IPS DF 4.7 (cell line): ENCODE measurements around the gene ZNF805.
"Not testable (repeated sequence)": the region's sequence is repeated elsewhere in the genome, so short reads cannot be mapped to it uniquely, and the experiment has no call there.

Experiments used
- DNase-seq: peaks from one replicate; pipeline ENCODE4 v3.0.0-alpha.2; 2013; ENCODE audit warnings: low spot score; ENCODE audit errors: extremely low read depth

ZNF805 gene

DNA sequence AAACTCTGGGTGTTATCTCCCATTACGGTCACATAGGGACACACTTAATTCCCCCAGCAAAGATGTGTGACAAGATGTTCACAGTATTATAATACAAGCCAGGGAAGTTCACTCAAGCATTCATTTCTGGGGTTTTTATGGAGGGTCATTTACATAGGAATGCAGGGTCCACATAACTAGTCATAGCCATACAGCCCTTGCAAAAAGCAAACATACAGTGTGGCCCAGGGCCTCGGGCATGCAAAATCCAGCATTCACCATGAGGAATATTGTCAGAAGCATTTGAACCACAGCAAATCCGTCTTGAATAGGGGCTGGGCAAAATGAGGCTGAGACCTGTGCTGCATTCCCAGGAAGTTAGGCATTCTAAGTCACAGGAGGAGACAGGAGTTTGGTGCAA, 26.9 kb downstream of the ZNF805 start:
- no peak for DNase-seq

DNA sequence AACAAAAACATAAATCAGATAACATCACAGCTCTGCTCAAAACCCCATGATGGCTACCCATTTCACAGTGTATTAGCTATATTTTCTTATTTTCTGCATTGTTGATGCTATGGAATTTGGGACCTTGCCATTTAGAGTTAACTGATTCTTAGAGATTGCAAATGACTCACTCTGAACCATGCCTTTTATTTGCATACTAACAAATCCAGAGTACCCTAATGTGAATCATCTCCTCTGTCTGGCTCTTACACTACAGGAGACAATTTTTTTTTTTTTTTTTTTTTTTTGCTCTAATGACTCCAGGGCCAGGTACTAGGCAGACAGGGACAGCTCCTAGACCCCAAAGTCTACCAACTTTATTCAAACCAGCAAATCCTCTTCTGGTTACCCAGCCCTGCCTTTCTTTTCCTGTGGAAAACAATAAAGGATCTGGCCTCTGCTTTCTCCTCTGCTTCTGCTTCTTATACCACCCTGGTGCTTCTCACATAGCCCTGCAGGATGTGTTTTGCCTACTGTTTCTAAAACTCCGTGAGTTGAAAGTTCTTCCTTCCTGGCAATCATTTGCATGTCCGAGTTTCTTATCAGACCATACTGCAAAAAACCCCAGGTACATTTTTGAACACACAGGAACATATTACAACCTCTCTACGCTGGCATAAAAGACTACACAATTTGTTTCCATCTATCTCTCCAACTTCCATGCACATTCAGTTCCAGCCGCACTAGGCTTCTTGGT, 29.3 kb downstream of the ZNF805 start:
- no peak for DNase-seq

DNA sequence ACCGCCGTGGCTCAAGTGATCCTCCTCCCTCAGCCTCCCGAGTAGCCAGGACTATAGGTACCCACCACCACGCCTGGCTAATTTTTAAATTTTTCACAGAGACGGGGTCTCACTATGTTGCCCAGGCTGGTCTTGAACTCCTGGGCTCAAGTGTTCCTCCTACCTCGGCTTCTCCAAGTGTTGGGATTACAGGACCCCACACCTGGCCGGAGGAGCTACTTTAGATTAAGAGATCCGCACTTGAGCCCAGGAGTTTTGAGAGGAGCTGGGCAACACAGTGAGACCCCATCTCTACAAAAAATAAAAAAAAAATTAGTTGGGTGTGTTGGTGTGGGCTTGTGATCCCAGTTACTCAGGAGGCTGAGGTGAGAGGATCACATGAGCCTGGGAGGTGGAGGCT, 30.8 kb downstream of the ZNF805 start:
- no peak for DNase-seq

DNA sequence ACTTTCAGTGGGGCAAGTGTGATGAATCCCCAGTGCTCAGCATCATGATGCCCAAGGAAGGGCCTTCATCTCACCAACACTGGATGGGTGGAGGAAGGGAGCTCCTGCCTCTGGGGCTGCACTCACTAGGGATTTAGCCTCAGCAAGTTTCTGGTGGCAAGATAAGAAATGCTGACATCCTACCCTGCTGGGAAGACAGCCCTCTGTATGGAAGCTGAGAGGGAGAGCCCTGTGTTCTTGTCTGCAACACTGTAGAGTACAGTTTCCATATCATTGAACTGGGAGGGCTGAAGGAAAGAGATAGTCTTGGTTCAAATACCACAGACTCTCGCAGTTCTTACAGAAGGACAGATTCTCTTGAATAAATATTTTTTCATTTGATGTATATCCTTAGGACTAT, 32.6 kb downstream of the ZNF805 start:
- no peak for DNase-seq

DNA sequence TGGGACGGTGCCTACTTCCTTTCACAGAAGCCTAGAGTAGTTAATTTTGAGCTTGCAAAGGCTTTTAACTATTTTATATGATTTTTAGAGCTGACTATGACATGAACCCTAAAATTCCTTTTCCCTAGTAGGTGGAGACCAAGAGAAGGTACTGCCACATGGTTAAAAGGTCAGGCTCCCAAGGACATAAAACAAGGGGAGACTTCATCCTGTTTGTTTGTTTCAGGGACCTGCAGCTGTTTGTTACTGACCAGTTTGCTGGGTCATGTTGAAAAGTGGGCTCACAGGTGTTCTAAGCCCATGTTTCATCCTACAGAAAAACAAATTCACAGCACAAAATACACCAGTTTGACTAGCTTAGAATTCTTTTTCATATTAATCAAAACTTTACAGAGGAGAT, 36.0 kb downstream of the ZNF805 start:
- no peak for DNase-seq

DNA sequence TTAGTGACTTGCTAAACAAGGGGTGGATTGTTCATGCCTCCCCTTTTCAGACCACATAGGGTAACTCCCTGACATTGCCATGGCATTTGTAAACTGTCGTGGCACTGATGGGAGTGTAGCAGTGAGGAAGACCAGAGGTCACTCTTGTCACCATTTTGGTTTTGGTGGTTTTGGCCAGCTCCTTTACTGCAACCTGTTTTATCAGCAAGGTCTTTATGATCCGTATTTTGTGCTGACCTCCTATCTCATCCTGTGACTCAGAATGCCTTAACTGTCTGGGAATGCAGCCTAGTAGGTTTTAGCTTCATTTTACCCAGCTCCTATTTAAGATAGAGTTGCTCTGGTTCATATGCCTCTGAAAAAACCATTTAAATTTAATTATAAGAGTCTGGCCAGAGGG, 38.0 kb downstream of the ZNF805 start:
- DNase-seq, result not testable (repeated sequence)

DNA sequence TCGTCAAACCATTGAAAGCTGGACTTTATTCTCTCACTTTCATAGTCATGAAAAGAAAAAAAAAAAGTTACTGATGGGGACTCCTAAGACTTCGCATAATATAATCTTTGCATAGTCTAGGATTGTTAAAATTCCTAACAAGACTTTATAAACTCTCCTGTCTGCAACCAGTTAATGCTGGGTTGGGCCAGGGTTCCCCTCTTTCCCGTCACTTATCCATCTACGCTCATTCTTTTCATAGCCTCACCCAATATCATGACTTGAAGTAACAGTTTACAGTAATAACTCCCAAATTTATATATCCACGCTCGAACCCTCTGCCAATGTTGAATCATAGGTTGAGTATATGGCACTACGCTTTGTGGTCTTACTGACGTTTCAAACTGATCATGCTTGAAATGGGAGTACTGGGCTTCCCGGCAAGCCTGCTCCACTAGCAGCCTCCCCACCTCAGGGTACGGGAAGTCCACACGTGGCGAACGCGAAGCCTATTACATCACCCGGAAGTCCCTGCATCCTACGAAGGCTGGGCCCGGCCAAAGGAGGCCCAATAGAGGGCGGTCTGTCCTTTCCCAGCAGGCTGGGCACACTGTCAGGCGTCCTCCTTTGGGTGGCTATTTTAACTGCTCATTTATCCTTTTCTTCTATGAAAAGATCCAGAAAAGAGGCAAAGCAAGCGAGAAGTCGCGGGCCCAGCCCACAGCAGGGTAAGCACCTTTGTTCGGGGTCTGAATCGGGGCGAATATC, 39.2 kb downstream of the ZNF805 start:
- DNase-seq, result peak; percentile 80

DNA sequence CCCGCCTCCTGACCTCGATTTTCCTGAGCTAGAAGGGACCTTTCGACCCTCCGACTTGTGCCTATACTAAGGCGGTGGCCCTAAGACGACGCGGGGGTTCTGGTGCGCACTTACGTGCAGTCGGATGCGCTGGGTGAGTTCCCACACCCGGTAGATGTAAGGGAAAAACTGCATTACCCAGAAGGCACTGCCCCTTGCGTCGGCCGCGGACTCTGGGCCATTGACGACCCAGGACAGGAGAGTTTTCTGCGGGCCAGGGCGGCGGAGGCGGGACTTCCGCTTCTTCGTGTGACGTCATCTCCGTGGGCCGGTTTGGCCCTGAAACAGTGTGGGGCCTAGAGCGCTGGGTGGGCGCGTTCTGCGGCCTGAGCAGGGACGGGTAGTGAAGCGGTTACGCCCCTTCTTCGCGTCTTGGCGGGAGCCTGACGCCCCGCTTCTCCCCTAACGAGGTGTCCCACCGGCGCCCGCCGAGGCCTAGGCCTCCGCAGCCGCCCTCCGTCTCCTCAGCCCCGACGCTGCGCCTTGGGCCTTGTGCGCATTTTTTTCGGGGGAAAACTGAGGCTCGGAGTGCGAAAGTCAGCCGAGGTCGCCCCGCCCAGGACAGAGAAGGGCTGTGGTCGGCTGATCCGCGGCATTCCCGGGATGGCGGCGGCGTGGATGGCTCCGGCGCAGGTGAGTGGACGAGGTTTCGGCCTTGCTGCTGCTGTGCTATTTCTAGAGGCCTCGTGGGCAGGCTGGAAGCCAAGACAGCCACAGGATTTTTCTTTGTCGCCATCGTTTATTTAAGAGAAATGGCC, 39.9 kb downstream of the ZNF805 start, which contains the start of gene ZNF460:
ZNF460 (plus strand) TSS at position 321 of the 797 bp plus-strand sequence; CDS start at position 643, 322 bp downstream.
- DNase-seq, result peak; percentile 90

DNA sequence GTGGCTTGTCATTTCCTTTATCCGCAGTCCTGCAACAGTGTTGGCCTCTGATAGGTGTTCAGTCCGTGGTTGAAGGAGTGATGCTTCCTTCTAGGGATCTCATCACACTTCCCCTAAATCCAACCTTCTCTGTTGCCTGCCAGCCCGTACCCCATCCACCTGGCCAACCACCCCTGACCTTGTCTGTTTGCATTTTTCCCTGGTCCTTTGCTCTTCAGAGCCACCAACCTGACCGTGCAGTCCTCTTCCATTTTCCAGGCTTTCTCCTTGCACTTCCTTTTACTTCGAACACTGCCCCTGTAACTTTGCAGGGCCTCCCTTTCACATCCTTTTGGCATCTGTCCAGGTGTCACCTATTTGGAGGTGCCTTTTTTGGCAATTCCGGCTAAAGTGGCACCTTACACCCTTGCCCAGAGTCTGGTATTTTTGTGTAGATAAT, 40.5 kb downstream of the ZNF805 start:
- no peak for DNase-seq

DNA sequence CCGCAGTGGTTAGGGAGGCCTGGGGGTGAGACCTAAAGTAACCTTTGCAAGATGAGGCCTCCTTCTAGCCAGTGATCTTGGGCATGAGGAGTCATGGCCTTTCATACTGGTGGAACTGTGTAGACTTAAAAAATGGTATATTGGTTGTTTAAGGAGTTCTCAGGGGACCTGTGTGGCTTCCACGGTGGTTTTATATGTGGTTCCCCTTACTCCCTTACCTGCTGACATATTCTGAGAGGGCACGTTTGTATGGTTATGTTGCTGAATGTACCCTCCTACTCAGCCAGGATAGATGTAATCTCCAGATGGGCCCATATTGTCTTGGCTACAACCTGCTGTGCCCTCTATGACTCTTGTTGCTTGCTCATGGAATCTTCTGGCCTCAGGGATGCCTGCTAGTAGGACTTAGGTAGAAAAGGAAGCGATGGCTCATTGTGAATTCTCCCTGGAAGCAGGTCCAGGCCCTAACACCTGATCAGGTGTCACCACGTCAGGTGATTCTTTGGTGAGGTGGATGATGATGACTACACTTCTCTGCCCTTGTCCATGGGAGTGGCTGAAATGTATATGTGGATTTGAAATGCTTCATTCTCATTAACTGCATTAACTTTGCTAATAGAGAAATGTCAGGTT, 41.7 kb downstream of the ZNF805 start:
- no peak for DNase-seq

DNA sequence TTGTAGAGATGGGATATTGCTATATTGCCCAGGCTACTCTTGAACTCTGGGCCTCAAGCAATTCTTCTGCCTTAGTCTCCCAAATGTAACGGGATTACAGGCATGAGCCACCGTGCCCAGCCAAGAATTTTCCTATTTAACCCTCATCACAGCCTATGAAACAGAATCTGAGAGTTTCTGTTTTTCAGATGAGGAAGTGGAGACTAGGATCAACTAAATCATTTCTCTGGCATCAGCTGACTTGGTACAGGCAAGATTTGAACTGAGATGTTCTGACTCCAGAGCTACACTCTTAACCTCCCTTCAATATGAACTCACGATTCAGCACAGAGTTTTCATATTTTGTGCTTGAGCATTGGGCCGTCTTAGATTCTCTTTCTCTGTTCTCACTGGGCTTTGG, 47.9 kb downstream of the ZNF805 start:
- no peak for DNase-seq

DNA sequence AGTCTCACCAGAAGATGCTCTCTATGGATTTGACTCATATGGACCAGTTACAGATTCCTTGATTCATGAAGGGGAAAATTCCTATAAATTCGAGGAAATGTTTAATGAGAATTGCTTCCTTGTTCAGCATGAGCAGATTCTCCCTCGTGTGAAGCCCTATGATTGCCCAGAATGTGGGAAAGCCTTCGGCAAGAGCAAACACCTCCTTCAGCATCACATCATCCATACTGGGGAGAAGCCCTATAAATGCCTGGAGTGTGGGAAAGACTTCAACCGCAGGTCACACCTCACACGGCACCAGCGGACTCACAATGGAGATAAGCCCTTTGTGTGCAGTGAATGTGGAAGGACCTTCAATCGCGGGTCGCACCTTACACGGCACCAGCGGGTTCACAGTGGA, 50.5 kb downstream of the ZNF805 start:
- no peak for DNase-seq

DNA sequence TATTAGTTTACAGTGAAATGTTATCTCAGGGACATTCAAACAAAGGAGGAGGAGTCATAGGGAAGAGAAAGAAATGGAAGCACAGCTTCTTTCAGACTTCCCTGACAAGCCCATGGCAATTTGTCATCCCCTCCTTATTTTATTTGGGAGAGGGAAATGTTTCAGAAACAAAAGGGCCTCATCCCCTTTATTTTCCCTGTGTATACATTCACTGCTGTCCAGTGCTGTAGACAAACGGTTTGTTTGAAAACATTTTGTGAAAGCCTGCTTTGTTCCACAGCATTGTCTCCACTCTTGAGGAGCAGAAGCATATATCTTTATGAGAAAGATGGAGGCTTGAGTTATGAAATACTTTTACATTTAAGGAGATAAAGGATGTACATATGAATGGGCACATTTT, 52.1 kb downstream of the ZNF805 start:
- DNase-seq, result no peak

DNA sequence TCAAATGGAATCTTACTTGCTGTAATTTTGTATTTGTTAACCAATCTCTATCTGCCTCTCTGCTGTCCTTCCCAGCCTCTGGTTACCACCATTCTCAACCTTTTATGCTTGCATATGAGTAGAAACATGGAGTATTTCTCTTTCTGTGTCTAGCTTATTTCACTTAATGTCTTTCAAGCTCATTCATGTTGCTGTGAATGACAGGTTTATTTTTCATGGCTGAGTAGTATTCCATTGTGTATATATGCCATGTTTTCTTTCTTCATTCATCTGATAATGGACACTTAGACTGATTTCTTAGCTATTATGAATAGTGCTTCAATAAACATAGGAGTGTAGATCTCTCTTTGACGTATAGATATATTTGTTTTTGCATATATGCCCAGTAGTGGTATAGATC, 53.3 kb downstream of the ZNF805 start:
- DNase-seq, result no peak

DNA sequence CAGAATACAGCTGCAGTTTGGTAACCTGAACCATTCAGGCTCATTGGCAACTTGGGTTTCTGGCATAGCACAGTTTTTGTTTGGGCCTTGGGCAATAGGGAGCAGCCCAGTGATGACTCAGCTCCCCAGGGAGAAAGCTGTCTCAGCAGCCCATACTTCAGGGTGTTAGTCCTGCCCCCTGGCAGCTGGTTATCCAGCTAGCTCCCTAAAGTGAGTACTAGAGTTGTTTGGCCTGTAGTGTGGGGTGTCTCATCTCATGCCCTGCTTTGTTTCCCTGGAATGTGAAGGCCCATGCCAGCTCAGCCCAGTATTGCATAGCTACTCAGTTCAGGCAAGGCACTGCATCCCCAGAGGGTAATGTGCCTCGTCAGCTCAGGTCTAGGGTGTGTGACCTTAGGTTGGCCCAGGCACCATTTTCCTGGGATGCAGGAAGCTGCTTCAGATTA, 61.6 kb downstream of the ZNF805 start:
- DNase-seq, result no peak

DNA sequence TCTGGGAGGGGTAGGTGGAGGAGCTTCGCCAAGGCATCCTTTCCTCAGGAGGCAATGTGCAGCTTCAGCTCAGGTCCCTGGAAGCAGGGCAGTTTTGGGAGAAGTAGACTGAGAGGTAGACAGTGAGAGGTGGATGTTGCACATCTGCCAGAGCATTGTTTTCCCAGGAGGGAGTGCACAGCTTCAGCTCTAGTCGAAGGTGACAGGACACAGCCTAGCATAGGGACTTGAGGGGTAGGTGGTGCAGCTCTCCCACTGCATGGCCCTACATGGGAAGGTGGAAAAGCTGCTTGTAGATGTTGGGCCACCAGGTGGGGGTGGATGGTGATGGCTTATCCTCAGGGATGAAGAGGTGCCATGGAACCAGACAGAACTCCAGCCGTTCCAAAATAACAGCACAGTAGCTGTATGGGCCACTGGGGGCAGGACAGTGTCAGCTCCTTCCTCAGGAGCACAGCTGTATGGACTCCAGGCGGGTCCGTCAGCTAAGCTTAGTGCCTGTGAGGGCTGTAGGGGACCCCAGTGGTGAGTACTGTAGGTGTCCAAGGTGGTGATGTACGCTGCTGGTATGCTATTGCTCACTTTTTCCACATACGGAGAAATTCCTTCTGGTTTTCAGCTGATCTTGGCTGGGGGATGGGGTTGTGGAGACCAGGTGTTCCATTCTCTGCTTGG, 62.4 kb downstream of the ZNF805 start:
- no peak for DNase-seq
